Activated CD4-positive, alpha-beta memory T cell treated with anti-CD3 and anti-CD28 coated beads for 36 hours (primary cell): ENCODE measurements around the gene MYEF2. TPM values are rescaled to one million over a fixed set of nuclear protein-coding genes. Genes with fewer than 3 reads are reported as not detected.

ENCODE experiments used
- CTCF ChIA-PET: fragments of 350-600 bp; sonication (Branson Sonifier 250); formaldehyde crosslinking; loops from one replicate; lab custom pipeline; 2021; ENCODE audit warnings: antibody characterized with exemption, inconsistent platforms; lab: Charles Lee
- POLR2A ChIA-PET: fragments of 350-600 bp; sonication (Branson Sonifier 250); formaldehyde crosslinking; loops from one replicate; lab custom pipeline; 2021; ENCODE audit warnings: antibody characterized with exemption; lab: Charles Lee
- DNase-seq: peaks from one replicate; pipeline ENCODE4 v3.0.0-alpha.2; 2020
- H3K27ac Mint-ChIP-seq: one replicate; pipeline ENCODE4 v1.8.0; 2021; ENCODE audit warnings: mixed read lengths
- H3K27me3 Mint-ChIP-seq: one replicate; pipeline ENCODE4 v1.8.0; 2021; ENCODE audit warnings: mixed read lengths
- H3K36me3 Mint-ChIP-seq: one replicate; pipeline ENCODE4 v1.8.0; 2021; ENCODE audit warnings: mixed read lengths
- H3K4me1 Mint-ChIP-seq: one replicate; pipeline ENCODE4 v1.8.0; 2021; ENCODE audit warnings: low read depth, mixed read lengths
- H3K4me3 Mint-ChIP-seq: one replicate; pipeline ENCODE4 v1.8.0; 2021; ENCODE audit warnings: mild to moderate bottlenecking, mixed read lengths
- H3K9me3 Mint-ChIP-seq: one replicate; pipeline ENCODE4 v1.8.0; 2021; ENCODE audit warnings: mixed read lengths
- intact Hi-C: fragments of 100-400 bp; cut with micrococcal nuclease; formaldehyde crosslinking; loops from one replicate; pipeline ENCODE4 v1.15.1; 2023
- total RNA-seq, 2 experiments: library from RNA; stranded (reverse); gene quantifications; one replicate each; pipeline ENCODE4 v1.2.3, GENCODE V29; 2021

The MYEF2 gene, protein sequence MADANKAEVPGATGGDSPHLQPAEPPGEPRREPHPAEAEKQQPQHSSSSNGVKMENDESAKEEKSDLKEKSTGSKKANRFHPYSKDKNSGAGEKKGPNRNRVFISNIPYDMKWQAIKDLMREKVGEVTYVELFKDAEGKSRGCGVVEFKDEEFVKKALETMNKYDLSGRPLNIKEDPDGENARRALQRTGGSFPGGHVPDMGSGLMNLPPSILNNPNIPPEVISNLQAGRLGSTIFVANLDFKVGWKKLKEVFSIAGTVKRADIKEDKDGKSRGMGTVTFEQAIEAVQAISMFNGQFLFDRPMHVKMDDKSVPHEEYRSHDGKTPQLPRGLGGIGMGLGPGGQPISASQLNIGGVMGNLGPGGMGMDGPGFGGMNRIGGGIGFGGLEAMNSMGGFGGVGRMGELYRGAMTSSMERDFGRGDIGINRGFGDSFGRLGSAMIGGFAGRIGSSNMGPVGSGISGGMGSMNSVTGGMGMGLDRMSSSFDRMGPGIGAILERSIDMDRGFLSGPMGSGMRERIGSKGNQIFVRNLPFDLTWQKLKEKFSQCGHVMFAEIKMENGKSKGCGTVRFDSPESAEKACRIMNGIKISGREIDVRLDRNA
- total RNA-seq: 10 to 100 TPM; 21.9 to 24.7 TPM

GRCh38 chr15:48177766-48178647 lies at the start of gene MYEF2:
Gene MYEF2, minus strand, starts transcription at chr15:48178295. Its CDS starts 58 bp downstream, at chr15:48178237.
- intact Hi-C loops: loop anchor here (2.0 kb wide), 1 partner anchor 153 kb away; the partner anchor contains the start of gene DUT
- Mint-ChIP-seq H3K4me1 (peaks cover 22% of the 10 kb centered on the region), H3K27ac (peak within 1 kb of the TSS; percentile 79), H3K4me3 (peak within 1 kb of the TSS; percentile 84), H3K36me3 (peaks cover 7% of the 10 kb centered on the region), H3K27me3 (peaks cover 6% of the 10 kb centered on the region), H3K9me3 (no peaks in the 10 kb centered on the region)
- ChIA-PET CTCF (no interaction called here), POLR2A (interaction anchor here (0.7 to 1.0 kb wide), 2 partner anchors 46 to 154 kb away, joined by 3 read pairs; no protein-coding TSS in a partner anchor)
- peak; percentile 82 for DNase-seq

DNA sequence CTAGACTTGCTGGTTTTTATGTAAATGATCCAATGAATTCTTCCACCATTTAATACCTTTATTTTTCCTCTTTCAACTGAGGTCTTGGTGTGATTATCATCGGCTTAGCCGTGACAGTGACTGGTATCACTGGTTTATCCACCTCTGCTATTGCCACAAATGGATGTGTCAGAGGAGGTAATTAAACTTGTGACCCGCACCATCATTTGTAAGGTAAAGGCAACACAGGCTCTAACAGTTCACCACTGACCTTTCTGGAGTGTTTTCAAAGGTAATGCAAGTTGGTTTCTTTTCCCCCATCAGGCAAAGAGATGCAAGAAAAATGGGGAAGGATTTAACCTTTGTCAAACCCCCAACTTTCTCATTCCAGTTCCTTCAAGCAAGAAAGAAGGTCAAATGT lies 47.7 kb upstream of the MYEF2 start:
- Mint-ChIP-seq H3K9me3 (no peaks in the 10 kb centered on the region), H3K4me1 (no peaks in the 10 kb centered on the region), H3K27ac (no peak overlapping the region), H3K4me3 (no peak overlapping the region), H3K27me3 (peaks cover 5% of the 10 kb centered on the region), H3K36me3 (no peaks in the 10 kb centered on the region)
- ChIA-PET POLR2A (no interaction called here), CTCF (no interaction called here)
- intact Hi-C loops: no loop called here
- no peak for DNase-seq

- no peak overlapping the region for H3K4me3 Mint-ChIP-seq
- no peak overlapping the region for H3K27ac Mint-ChIP-seq
- intact Hi-C loops: no loop called here
- no peaks in the 10 kb centered on the region for H3K36me3 Mint-ChIP-seq
- no peaks in the 10 kb centered on the region for H3K4me1 Mint-ChIP-seq
- DNase-seq: no peak
- ChIA-PET CTCF (no interaction called here), POLR2A (no interaction called here)
- H3K27me3 Mint-ChIP-seq: peaks cover 5% of the 10 kb centered on the region
- no peaks in the 10 kb centered on the region for H3K9me3 Mint-ChIP-seq
Observed at GRCh38 chr15:48222627-48223026, 44.5 kb upstream of the MYEF2 start.

DNA sequence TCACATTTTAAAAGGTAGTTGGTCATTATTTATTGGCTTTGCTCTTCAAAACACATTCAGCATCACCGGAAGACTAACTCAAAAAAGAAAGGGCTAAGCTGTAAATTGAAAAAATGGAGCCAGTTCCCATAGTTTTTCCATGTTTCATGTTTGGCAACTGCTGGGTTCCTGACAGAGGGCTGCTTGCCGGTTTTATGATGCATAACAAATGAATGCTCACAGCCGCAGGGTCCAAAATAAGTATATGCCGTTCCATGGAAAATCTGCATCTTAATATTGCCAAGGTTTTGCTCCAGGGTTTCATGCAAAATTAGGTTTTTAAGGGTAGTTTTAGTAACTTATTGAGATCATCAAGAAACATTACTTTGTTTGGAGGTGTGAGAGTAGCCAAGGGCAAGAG lies 43.8 kb upstream of the MYEF2 start:
- CTCF ChIA-PET: no interaction called here
- H3K4me1 Mint-ChIP-seq: no peaks in the 10 kb centered on the region

GRCh38 chr15:48221261-48221660 lies 43.2 kb upstream of the MYEF2 start:
- DNase-seq: no peak
- no peaks in the 10 kb centered on the region for H3K36me3 Mint-ChIP-seq
- ChIA-PET CTCF (no interaction called here), POLR2A (no interaction called here)
- no peaks in the 10 kb centered on the region for H3K9me3 Mint-ChIP-seq
- no peak overlapping the region for H3K4me3 Mint-ChIP-seq
- intact Hi-C loops: no loop called here
- peaks cover 5% of the 10 kb centered on the region for H3K27me3 Mint-ChIP-seq
- no peak overlapping the region for H3K27ac Mint-ChIP-seq
- H3K4me1 Mint-ChIP-seq: no peaks in the 10 kb centered on the region

More for the DNA sequence above, 43.8 kb upstream of the MYEF2 start:
- Mint-ChIP-seq H3K4me3 (no peak overlapping the region), H3K9me3 (no peaks in the 10 kb centered on the region), H3K27ac (no peak overlapping the region), H3K36me3 (no peaks in the 10 kb centered on the region), H3K27me3 (peaks cover 5% of the 10 kb centered on the region)
- POLR2A ChIA-PET: no interaction called here
- no peak for DNase-seq
- intact Hi-C loops: no loop called here

DNA sequence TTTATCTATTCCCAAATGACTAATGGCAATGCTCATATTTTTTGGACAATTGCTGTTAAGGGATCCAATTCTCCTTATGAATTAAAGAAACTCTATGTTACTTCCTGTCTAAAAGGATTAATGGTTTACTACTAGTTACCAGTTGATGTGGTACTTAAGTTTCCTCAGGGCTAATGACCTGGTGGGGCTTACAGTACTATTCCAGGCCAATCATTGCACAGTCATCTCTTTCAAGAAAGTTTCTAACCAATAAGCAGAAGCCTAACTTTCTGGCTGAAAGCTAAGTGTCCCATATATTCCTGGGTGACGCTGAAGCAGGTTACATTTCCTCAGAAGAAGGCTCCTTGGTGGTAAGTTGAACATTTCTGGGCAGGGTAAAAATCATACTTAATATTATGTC lies 27.9 kb upstream of the MYEF2 start, which contains the start of gene SLC12A1:
Gene SLC12A1, plus strand, starts transcription at position 322 of the 400 bp plus-strand sequence. CDS start 1,418 bp downstream, outside the sequence.
- no peaks in the 10 kb centered on the region for H3K36me3 Mint-ChIP-seq
- POLR2A ChIA-PET: no interaction called here
- H3K9me3 Mint-ChIP-seq: no peaks in the 10 kb centered on the region
- no peak within 1 kb of the TSS for H3K4me3 Mint-ChIP-seq
- CTCF ChIA-PET: interaction anchor here (0.7 kb wide), 1 partner anchor 76 kb away, joined by 4 read pairs; no protein-coding TSS in a partner anchor
- H3K27me3 Mint-ChIP-seq: peaks cover 11% of the 10 kb centered on the region
- no peaks in the 10 kb centered on the region for H3K4me1 Mint-ChIP-seq
- no peak for DNase-seq
- intact Hi-C loops: no loop called here
- no peak within 1 kb of the TSS for H3K27ac Mint-ChIP-seq

DNA sequence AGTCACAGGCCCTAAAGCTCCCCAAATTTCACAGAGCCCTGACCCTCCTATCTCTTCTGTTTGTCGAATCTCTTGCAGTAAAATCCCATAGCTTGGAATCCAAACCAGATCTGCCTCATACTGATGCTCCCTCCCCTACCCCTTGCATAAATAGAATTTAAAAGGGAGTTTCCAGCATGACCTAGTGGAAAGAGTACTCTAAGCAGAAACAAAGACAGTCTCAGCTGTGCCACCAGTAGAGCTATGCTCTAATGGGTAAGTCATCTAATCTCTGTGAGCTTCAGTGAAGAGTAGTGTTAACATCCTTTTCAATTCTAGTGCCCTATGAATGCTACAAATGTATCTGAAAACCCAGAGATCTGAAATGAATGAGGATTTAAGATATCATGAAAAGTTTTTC lies 24.0 kb upstream of the MYEF2 start:
- Mint-ChIP-seq H3K4me1 (no peaks in the 10 kb centered on the region), H3K9me3 (no peaks in the 10 kb centered on the region), H3K27me3 (peaks cover 16% of the 10 kb centered on the region), H3K4me3 (no peak overlapping the region), H3K36me3 (no peaks in the 10 kb centered on the region), H3K27ac (no peak overlapping the region)
- intact Hi-C loops: no loop called here
- POLR2A ChIA-PET: no interaction called here
- CTCF ChIA-PET: no interaction called here
- no peak for DNase-seq

GRCh38 chr15:48191574-48192225 lies 13.6 kb upstream of the MYEF2 start, which contains the start of gene CTXN2:
Gene CTXN2, plus strand, starts transcription at chr15:48191665. Its CDS starts 9,636 bp downstream, at chr15:48201301.
- Mint-ChIP-seq H3K4me1 (peaks cover 4% of the 10 kb centered on the region), H3K9me3 (no peaks in the 10 kb centered on the region), H3K27ac (no peak within 1 kb of the TSS), H3K27me3 (peaks cover 37% of the 10 kb centered on the region), H3K36me3 (no peaks in the 10 kb centered on the region), H3K4me3 (no peak within 1 kb of the TSS)
- intact Hi-C loops: no loop called here
- POLR2A ChIA-PET: no interaction called here
- CTCF ChIA-PET: no interaction called here
- no peak for DNase-seq

- no peaks in the 10 kb centered on the region for H3K36me3 Mint-ChIP-seq
- no peak overlapping the region for H3K27ac Mint-ChIP-seq
- peaks cover 4% of the 10 kb centered on the region for H3K4me1 Mint-ChIP-seq
- POLR2A ChIA-PET: no interaction called here
- peaks cover 38% of the 10 kb centered on the region for H3K27me3 Mint-ChIP-seq
- CTCF ChIA-PET: no interaction called here
- DNase-seq: peak; percentile 51
- intact Hi-C loops: no loop called here
- no peak overlapping the region for H3K4me3 Mint-ChIP-seq
- no peaks in the 10 kb centered on the region for H3K9me3 Mint-ChIP-seq
Observed at GRCh38 chr15:48190932-48191573, 13.0 kb upstream of the MYEF2 start.

DNA sequence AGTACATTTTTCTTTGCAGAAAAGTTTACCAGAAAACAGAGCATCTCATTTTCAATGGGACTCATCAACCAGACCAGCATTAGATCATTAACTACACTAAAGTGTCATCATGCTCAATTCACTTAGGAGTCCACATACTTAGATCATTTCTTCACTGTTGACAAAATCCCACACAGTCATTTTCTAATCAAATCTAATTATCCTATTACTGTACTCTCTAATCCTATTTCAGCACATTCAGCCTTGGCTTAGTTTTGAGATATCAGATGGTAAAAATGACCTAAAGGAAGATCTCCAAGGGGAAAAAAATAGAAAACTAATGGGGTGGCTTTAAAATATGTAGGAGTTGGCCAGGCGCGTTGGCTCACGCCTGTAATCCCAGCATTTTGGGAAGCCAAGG lies 8.2 kb upstream of the MYEF2 start:
- Mint-ChIP-seq H3K4me1 (peaks cover under 1% of the 10 kb centered on the region), H3K36me3 (no peaks in the 10 kb centered on the region), H3K27me3 (peaks cover 19% of the 10 kb centered on the region), H3K4me3 (no peak overlapping the region), H3K27ac (no peak overlapping the region), H3K9me3 (no peaks in the 10 kb centered on the region)
- CTCF ChIA-PET: no interaction called here
- POLR2A ChIA-PET: no interaction called here
- intact Hi-C loops: no loop called here
- DNase-seq: no peak

- intact Hi-C loops: no loop called here
- no peak overlapping the region for H3K27ac Mint-ChIP-seq
- no peaks in the 10 kb centered on the region for H3K4me1 Mint-ChIP-seq
- H3K36me3 Mint-ChIP-seq: no peaks in the 10 kb centered on the region
- H3K9me3 Mint-ChIP-seq: no peaks in the 10 kb centered on the region
- POLR2A ChIA-PET: no interaction called here
- CTCF ChIA-PET: no interaction called here
- DNase-seq: no peak
- H3K4me3 Mint-ChIP-seq: no peak overlapping the region
- peaks cover 15% of the 10 kb centered on the region for H3K27me3 Mint-ChIP-seq
Observed at GRCh38 chr15:48185529-48185928, 7.4 kb upstream of the MYEF2 start.
